HCT116 (cell line): Measurements from ENCODE around the gene TOP1. TPM values are rescaled to one million over a fixed set of nuclear protein-coding genes. Genes with fewer than 3 reads are reported as not detected.

Experiments
- ATAC-seq: fragments of 200-7000 bp; cut with Tn5 transposase; 2 replicates; pipeline ENCODE4 v1.9.1; 2020; ENCODE audit warnings: mild to moderate bottlenecking, moderate library complexity
- BruUV-seq: library from RNA; stranded (reverse); fragments of 400-500 nt; replicated peaks from 2 replicates; lab custom pipeline; 2021; lab: Mats Ljungman, UMichigan
- CTCF ChIA-PET: fragments of 300-600 bp; sonication (Branson Sonifier 250); formaldehyde crosslinking; loops from one replicate; lab custom pipeline; 2021; ENCODE audit warnings: antibody characterized with exemption; lab: Charles Lee
- POLR2A ChIA-PET: fragments of 300-600, 350-600 bp; sonication (Branson Sonifier 250); formaldehyde crosslinking; loops from one replicate; lab custom pipeline; 2021; ENCODE audit warnings: antibody characterized with exemption; lab: Charles Lee
- RAD21 ChIA-PET, 2 experiments: fragments of 300-600 bp; sonication (Branson Sonifier 250); formaldehyde crosslinking; loops; one replicate each; lab custom pipeline; 2023; ENCODE audit warnings: low total read pairs in 2 of 2; ENCODE audit not compliant: uncharacterized antibody in 2 of 2, unreplicated experiment in 2 of 2, low non-redundant PET in 1 of 2; lab: Charles Lee
- DNase-seq: peaks from one replicate; pipeline ENCODE4 v3.0.0-alpha.2; 2010; ENCODE audit warnings: low read depth, low spot score
- H2AFZ ChIP-seq: fragments of 200-600 bp; shearing (Covaris generic), sonication (generic); 2 replicates; pipeline ENCODE4 v1.6.1; 2017; ENCODE audit warnings: low read depth, mixed run types, mixed read lengths, antibody characterized with exemption, low read length; ENCODE audit not compliant: poor library complexity, severe bottlenecking
- H3K27ac ChIP-seq: 2 replicates; pipeline ENCODE4 v1.5.1; 2012; ENCODE audit warnings: low read depth, low read length
- H3K27me3 ChIP-seq: fragments of 200-600 bp; sonication (generic); 2 replicates; pipeline ENCODE4 v1.6.1; 2016; ENCODE audit warnings: mixed run types, low read length, mixed read lengths; ENCODE audit not compliant: insufficient read depth
- H3K36me3 ChIP-seq, 2 experiments: fragments of 200-500 bp in 1 of 2; fragments of 200-600 bp in 1 of 2; sonication (Bioruptor generic) in 1 of 2; sonication (generic) in 1 of 2; 2 replicates each; pipeline versions ENCODE4 v1.5.1 to v1.6.1; 2014 to 2016; ENCODE audit warnings: low read length in 2 of 2, inconsistent platforms in 1 of 2, mixed read lengths in 1 of 2, mixed run types in 1 of 2; ENCODE audit not compliant: insufficient read depth in 2 of 2, control insufficient read depth in 1 of 2
- H3K4me1 ChIP-seq, 2 experiments: fragments of 200-600 bp in 1 of 2; sonication (generic) in 1 of 2; 2 replicates each; pipeline versions ENCODE4 v1.5.1 to v1.6.1; 2012 to 2017; ENCODE audit warnings: low read length in 2 of 2, inconsistent platforms in 1 of 2, mild to moderate bottlenecking in 1 of 2, mixed read lengths in 1 of 2, mixed run types in 1 of 2, moderate library complexity in 1 of 2; ENCODE audit not compliant: insufficient read depth in 2 of 2, control insufficient read depth in 1 of 2
- H3K4me2 ChIP-seq: fragments of 200-600 bp; sonication (generic); 2 replicates; pipeline ENCODE4 v1.6.1; 2017; ENCODE audit warnings: mixed run types, low read length, mixed read lengths
- H3K4me3 ChIP-seq, 2 experiments: fragments of 200-600 bp in 1 of 2; sonication (generic) in 1 of 2; replicated peaks in 1 of 2; 2 replicates each; pipeline ENCODE4 v1.5.1; 2011 to 2016; ENCODE audit warnings: low read length in 2 of 2, control low read depth in 1 of 2, low read depth in 1 of 2, mild to moderate bottlenecking in 1 of 2, mixed read lengths in 1 of 2, mixed run types in 1 of 2
- H3K79me2 ChIP-seq: fragments of 200-600 bp; sonication (generic); 2 replicates; pipeline ENCODE4 v1.6.1; 2017; ENCODE audit warnings: mild to moderate bottlenecking, mixed run types, low read length, moderate library complexity, mixed read lengths; ENCODE audit not compliant: insufficient read depth
- H3K9ac ChIP-seq: fragments of 200-600 bp; sonication (generic); 2 replicates; pipeline ENCODE4 v1.6.1; 2016; ENCODE audit warnings: low read length, mixed read lengths
- H3K9me2 ChIP-seq: fragments of 200-600 bp; sonication (generic), shearing (Covaris generic); 2 replicates; pipeline ENCODE4 v1.6.1; 2017; ENCODE audit warnings: mixed run types, mild to moderate bottlenecking, moderate library complexity; ENCODE audit not compliant: insufficient read depth
- H3K9me3 ChIP-seq, 2 experiments: fragments of 200-500 bp in 1 of 2; fragments of 200-600 bp in 1 of 2; sonication (Bioruptor generic) in 1 of 2; sonication (generic) in 1 of 2; 2 replicates each; pipeline ENCODE4 v1.6.1; 2014 to 2017; ENCODE audit warnings: low read length in 2 of 2, mixed read lengths in 2 of 2, inconsistent platforms in 1 of 2, low read depth in 1 of 2, mild to moderate bottlenecking in 1 of 2, mixed run types in 1 of 2, moderate library complexity in 1 of 2; ENCODE audit not compliant: control insufficient read depth in 1 of 2, insufficient read depth in 1 of 2
- H4K20me1 ChIP-seq: fragments of 200-600 bp; sonication (generic), shearing (Covaris generic); 2 replicates; pipeline ENCODE4 v1.6.1; 2017; ENCODE audit warnings: mixed run types, mild to moderate bottlenecking, moderate library complexity; ENCODE audit not compliant: insufficient read depth
- ATF3 ChIP-seq: IDR thresholded peaks from 2 replicates; pipeline ENCODE4 v1.6.1; 2012
- CBX3 ChIP-seq: IDR thresholded peaks from 2 replicates; pipeline ENCODE4 v1.6.1; 2012; ENCODE audit warnings: low read depth
- CEBPB ChIP-seq: IDR thresholded peaks from 2 replicates; pipeline ENCODE4 v1.6.1; 2012; ENCODE audit warnings: low read depth
- ELF1 ChIP-seq: IDR thresholded peaks from 2 replicates; pipeline ENCODE4 v1.6.1; 2012; ENCODE audit warnings: low read depth, borderline replicate concordance
- POLR2A ChIP-seq: IDR thresholded peaks from 2 replicates; pipeline ENCODE4 v1.7.0; 2011; ENCODE audit warnings: borderline replicate concordance; ENCODE audit not compliant: insufficient read depth, insufficient read length; ENCODE audit errors: extremely low read depth
- RAD21 ChIP-seq: IDR thresholded peaks from 2 replicates; pipeline ENCODE4 v1.6.1; 2012; ENCODE audit warnings: low read depth, mild to moderate bottlenecking
- SIN3A ChIP-seq: IDR thresholded peaks from 2 replicates; pipeline ENCODE4 v1.6.1; 2012; ENCODE audit warnings: low read depth
- SP1 ChIP-seq: IDR thresholded peaks from 2 replicates; pipeline ENCODE4 v1.6.1; 2012; ENCODE audit warnings: low read depth
- TCF7L2 ChIP-seq: IDR thresholded peaks from 2 replicates; pipeline ENCODE4 v1.7.0; 2011; ENCODE audit warnings: borderline replicate concordance, inconsistent platforms; ENCODE audit not compliant: insufficient read depth, insufficient read length; ENCODE audit errors: extremely low read depth
- YY1 ChIP-seq: IDR thresholded peaks from 2 replicates; pipeline ENCODE4 v1.6.1; 2011; ENCODE audit warnings: low read length, low read depth, moderate library complexity, mild to moderate bottlenecking; ENCODE audit not compliant: insufficient replicate concordance; ENCODE audit errors: extremely low read depth
- ZBTB33 ChIP-seq: IDR thresholded peaks from 2 replicates; pipeline ENCODE4 v1.6.1; 2011; ENCODE audit warnings: mild to moderate bottlenecking, low read length, moderate library complexity; ENCODE audit not compliant: insufficient replicate concordance; ENCODE audit errors: extremely low read depth
- ZNF274 ChIP-seq: fragments of 200-500 bp; sonication (Bioruptor generic); IDR thresholded peaks from 2 replicates; pipeline ENCODE4 v1.6.1; 2014; ENCODE audit warnings: mild to moderate bottlenecking, low read depth, low read length, inconsistent platforms
- intact Hi-C: fragments of 100-400 bp; cut with micrococcal nuclease; formaldehyde crosslinking; loops from 2 replicates; pipeline ENCODE4 v1.10.0; 2022
- total RNA-seq: library from RNA; stranded (reverse); gene quantifications from one replicate; pipeline ENCODE4 v1.2.1, GENCODE V29; 2021; ENCODE audit not compliant: unreplicated experiment
- TF ChIP-seq, protein P1 (sequence below): IDR thresholded peaks from 2 replicates; pipeline ENCODE4 v1.6.1; 2012; ENCODE audit warnings: low read depth

Gene TOP1
- total RNA-seq, 1 experiment from 2014 or later = 190 TPM

GRCh38 chr20:41142245-41142644, 113.6 kb downstream of the TOP1 start:
- DNase-seq = no peak
- Histone ChIP-seq H3K4me2 (no peak overlapping the region), H3K9me2 (no peaks in the 10 kb centered on the region), H3K27me3 (no peaks in the 10 kb centered on the region), H4K20me1 (no peaks in the 10 kb centered on the region), H3K9me3 (no peaks in the 10 kb centered on the region), H3K9ac (no peak overlapping the region), H3K4me1 (peaks cover 5 to 12% of the 10 kb centered on the region in 2 experiments; a peak in 3 of 4 replicates), H3K27ac (no peak overlapping the region), H3K79me2 (peaks cover 78% of the 10 kb centered on the region), H2AFZ (no peak overlapping the region), H3K4me3 (no peak overlapping the region), H3K36me3 (peaks cover 0 to 5% of the 10 kb centered on the region in 2 experiments; a peak in 1 of 4 replicates)
- no peak for ATAC-seq
- CTCF ChIA-PET = no interaction called here
- POLR2A ChIA-PET = no interaction called here
- RAD21 ChIA-PET = no interaction called here
- BruUV-seq = no TSS peak
- TF ChIP-seq ELF1 (no peak), SIN3A (no peak), ZBTB33 (no peak), SP1 (no peak), CBX3 (no peak), ATF3 (no peak), CEBPB (no peak), ZNF274 (no peak), RAD21 (no peak), POLR2A (no peak), YY1 (no peak), TCF7L2 (no peak)
- TF ChIP-seq, protein P1, sequence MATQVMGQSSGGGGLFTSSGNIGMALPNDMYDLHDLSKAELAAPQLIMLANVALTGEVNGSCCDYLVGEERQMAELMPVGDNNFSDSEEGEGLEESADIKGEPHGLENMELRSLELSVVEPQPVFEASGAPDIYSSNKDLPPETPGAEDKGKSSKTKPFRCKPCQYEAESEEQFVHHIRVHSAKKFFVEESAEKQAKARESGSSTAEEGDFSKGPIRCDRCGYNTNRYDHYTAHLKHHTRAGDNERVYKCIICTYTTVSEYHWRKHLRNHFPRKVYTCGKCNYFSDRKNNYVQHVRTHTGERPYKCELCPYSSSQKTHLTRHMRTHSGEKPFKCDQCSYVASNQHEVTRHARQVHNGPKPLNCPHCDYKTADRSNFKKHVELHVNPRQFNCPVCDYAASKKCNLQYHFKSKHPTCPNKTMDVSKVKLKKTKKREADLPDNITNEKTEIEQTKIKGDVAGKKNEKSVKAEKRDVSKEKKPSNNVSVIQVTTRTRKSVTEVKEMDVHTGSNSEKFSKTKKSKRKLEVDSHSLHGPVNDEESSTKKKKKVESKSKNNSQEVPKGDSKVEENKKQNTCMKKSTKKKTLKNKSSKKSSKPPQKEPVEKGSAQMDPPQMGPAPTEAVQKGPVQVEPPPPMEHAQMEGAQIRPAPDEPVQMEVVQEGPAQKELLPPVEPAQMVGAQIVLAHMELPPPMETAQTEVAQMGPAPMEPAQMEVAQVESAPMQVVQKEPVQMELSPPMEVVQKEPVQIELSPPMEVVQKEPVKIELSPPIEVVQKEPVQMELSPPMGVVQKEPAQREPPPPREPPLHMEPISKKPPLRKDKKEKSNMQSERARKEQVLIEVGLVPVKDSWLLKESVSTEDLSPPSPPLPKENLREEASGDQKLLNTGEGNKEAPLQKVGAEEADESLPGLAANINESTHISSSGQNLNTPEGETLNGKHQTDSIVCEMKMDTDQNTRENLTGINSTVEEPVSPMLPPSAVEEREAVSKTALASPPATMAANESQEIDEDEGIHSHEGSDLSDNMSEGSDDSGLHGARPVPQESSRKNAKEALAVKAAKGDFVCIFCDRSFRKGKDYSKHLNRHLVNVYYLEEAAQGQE = no peak
- intact Hi-C loops = no loop called here
